ENCODE results near the gene TSR3. TPM values are rescaled to one million over a fixed set of nuclear protein-coding genes. Genes with fewer than 3 reads are reported as not detected.

TSR3 gene
- total and polyA plus RNA-seq, 2 of the 13 experiments (the other 11 are each of a cell fraction or from before 2014, with no cell fraction given): 24.2 to 51.0 TPM

DNA sequence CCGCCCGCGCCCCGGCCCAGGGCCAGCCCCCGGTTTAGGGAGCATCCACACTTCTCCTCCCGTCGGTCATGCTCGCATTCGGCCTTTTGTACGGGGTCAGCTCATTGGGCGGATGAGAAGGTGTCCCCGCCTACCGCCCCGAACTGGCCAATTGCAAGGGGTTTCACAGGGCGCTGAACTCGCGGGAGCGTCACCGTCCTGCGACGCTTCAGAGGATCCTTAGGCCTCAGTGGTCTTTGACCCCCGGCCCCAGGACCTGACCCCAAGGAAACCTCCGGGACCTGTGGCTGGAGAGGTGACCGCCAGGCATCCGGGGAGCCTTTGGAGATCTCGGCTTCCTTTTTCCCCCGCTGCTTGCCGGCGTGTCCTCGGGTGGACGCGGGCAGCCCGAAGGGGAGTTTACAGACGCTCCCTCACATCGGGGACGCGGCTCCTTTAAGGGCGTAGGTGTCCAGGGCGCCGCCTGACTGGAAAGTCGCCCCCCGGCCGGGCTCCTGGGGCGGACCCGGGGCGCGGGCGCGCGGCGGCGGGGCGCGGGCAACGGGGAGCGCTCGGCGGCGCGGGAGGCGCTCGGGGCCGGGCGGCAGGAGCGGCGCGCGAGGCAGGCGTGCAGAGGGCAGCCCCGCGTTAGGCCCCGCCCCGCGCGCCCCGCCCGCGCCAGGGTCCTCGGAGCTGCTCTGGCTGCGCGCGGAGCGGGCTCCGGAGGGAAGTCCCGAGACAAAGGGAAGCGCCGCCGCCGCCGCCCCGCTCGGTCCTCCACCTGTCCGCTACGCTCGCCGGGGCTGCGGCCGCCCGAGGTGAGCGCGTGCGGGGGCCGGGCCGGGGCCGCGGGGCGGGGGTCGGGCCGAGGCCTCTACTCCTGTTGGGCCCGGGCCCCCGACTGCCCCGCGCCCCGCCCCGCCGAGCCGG, 42.4 kb downstream of the TSR3 start, which contains the start of gene UBE2I (continued):
- TF ChIP-seq ZNF704 (CRISPR knock-in tag; IDR thresholded peaks at IDR 0.05; ENCODE audit: borderline replicate concordance) (0 out of 2 replicates have a peak, but pooled peaks have one; percentile 46), REXO4 (CRISPR knock-in tag; IDR thresholded peaks at IDR 0.05; ENCODE audit: borderline replicate concordance) (no peak), HNRNPLL (IDR thresholded peaks at IDR 0.05; ENCODE audit: low read depth, low read length, poor library complexity, severe bottlenecking) (peak; percentile 37), ZNF496 (CRISPR knock-in tag; IDR thresholded peaks at IDR 0.05; ENCODE audit: insufficient replicate concordance) (no peak), HOMEZ (CRISPR knock-in tag; IDR thresholded peaks at IDR 0.05; ENCODE audit: low read depth) (no peak), ZNF546 (CRISPR knock-in tag; conservative IDR thresholded peaks at IDR 0.05) (peak; percentile 94), XRCC5 (optimal IDR thresholded peaks at IDR 0.05; ENCODE audit: low read length) (peak; percentile 70), MAFG (CRISPR knock-in tag; IDR thresholded peaks at IDR 0.05) (no peak), HOXA5 (CRISPR knock-in tag; IDR thresholded peaks at IDR 0.05) (peak; percentile 40; the same call in 1 of the 2 replicates), ZNF839 (CRISPR knock-in tag; IDR thresholded peaks at IDR 0.05; ENCODE audit: borderline replicate concordance) (no peak), CAMTA2 (CRISPR knock-in tag; IDR thresholded peaks at IDR 0.05; ENCODE audit: borderline replicate concordance) (peak; percentile 55; the same call in 1 of the 2 replicates), PCBP1 (IDR thresholded peaks at IDR 0.05; ENCODE audit: borderline replicate concordance, low read depth, low read length) (0 out of 2 replicates have a peak, but pooled peaks have one; percentile 61)
- TF ChIP-seq, protein P1, sequence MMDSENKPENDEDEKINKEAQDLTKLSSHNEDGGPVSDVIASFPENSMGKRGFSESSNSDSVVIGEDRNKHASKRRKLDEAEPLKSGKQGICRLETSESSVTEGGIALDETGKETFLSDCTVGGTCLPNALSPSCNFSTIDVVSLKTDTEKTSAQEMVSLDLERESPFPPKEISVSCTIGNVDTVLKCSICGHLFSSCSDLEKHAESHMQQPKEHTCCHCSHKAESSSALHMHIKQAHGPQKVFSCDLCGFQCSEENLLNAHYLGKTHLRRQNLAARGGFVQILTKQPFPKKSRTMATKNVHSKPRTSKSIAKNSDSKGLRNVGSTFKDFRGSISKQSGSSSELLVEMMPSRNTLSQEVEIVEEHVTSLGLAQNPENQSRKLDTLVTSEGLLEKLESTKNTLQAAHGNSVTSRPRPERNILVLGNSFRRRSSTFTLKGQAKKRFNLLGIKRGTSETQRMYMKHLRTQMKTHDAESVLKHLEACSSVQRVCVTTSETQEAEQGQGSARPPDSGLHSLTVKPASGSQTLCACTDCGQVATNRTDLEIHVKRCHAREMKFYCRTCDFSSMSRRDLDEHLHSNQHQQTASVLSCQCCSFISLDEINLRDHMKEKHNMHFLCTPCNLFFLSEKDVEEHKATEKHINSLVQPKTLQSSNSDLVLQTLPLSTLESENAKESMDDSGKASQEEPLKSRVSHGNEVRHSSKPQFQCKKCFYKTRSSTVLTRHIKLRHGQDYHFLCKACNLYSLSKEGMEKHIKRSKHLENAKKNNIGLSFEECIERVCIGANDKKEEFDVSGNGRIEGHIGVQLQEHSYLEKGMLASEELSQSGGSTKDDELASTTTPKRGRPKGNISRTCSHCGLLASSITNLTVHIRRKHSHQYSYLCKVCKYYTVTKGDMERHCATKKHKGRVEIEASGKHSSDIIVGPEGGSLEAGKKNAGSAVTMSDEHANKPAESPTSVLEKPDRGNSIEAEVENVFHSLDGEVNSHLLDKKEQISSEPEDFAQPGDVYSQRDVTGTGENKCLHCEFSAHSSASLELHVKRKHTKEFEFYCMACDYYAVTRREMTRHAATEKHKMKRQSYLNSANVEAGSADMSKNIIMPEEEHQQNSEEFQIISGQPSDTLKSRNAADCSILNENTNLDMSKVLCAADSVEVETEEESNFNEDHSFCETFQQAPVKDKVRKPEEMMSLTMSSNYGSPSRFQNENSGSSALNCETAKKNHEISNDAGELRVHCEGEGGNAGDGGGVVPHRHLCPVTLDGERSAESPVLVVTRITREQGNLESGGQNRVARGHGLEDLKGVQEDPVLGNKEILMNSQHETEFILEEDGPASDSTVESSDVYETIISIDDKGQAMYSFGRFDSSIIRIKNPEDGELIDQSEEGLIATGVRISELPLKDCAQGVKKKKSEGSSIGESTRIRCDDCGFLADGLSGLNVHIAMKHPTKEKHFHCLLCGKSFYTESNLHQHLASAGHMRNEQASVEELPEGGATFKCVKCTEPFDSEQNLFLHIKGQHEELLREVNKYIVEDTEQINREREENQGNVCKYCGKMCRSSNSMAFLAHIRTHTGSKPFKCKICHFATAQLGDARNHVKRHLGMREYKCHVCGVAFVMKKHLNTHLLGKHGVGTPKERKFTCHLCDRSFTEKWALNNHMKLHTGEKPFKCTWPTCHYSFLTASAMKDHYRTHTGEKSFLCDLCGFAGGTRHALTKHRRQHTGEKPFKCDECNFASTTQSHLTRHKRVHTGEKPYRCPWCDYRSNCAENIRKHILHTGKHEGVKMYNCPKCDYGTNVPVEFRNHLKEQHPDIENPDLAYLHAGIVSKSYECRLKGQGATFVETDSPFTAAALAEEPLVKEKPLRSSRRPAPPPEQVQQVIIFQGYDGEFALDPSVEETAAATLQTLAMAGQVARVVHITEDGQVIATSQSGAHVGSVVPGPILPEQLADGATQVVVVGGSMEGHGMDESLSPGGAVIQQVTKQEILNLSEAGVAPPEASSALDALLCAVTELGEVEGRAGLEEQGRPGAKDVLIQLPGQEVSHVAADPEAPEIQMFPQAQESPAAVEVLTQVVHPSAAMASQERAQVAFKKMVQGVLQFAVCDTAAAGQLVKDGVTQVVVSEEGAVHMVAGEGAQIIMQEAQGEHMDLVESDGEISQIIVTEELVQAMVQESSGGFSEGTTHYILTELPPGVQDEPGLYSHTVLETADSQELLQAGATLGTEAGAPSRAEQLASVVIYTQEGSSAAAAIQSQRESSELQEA (CRISPR knock-in tag; IDR thresholded peaks at IDR 0.05; ENCODE audit: not compliant biosample characterization): peak; percentile 58
- TF ChIP-seq, protein P2, sequence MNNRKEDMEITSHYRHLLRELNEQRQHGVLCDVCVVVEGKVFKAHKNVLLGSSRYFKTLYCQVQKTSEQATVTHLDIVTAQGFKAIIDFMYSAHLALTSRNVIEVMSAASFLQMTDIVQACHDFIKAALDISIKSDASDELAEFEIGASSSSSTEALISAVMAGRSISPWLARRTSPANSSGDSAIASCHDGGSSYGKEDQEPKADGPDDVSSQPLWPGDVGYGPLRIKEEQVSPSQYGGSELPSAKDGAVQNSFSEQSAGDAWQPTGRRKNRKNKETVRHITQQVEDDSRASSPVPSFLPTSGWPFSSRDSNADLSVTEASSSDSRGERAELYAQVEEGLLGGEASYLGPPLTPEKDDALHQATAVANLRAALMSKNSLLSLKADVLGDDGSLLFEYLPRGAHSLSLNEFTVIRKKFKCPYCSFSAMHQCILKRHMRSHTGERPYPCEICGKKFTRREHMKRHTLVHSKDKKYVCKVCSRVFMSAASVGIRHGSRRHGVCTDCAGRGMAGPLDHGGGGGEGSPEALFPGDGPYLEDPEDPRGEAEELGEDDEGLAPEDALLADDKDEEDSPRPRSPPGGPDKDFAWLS (CRISPR knock-in tag; IDR thresholded peaks at IDR 0.05; ENCODE audit: borderline replicate concordance): no peak
